Naive B cell (primary cell): Measurements from ENCODE around the gene HNMT. TPM values are rescaled to one million over a fixed set of nuclear protein-coding genes. Genes with fewer than 3 reads are reported as not detected.

Experiments
- ATAC-seq, 2 donors: fragments of 150-1000 bp; cut with Tn5 transposase; 2 replicates each; pipeline ENCODE4 v1.10.0; 2021; ENCODE audit warnings: low read depth in 2 of 2, mild to moderate bottlenecking in 2 of 2, moderate library complexity in 2 of 2
- DNase-seq: peaks from one replicate; pipeline ENCODE4 v3.0.0; 2022
- H3K27ac Mint-ChIP-seq, 6 donors: one replicate each; pipeline ENCODE4 v1.8.0; 2020 to 2022; ENCODE audit warnings: mild to moderate bottlenecking in 6 of 6, mixed read lengths in 6 of 6, moderate library complexity in 5 of 6, inconsistent platforms in 2 of 6
- H3K27me3 Mint-ChIP-seq, 3 donors: one replicate each; pipeline ENCODE4 v1.8.0; 2021 to 2022; ENCODE audit warnings: mixed read lengths in 3 of 3, mild to moderate bottlenecking in 1 of 3
- H3K36me3 Mint-ChIP-seq, 2 donors: one replicate each; pipeline ENCODE4 v1.8.0; 2020 to 2022; ENCODE audit warnings: mixed read lengths in 2 of 2, inconsistent platforms in 1 of 2, mild to moderate bottlenecking in 1 of 2
- H3K4me1 Mint-ChIP-seq, 3 donors: one replicate each; pipeline ENCODE4 v1.8.0; 2020 to 2022; ENCODE audit warnings: mixed read lengths in 3 of 3, inconsistent platforms in 1 of 3, mild to moderate bottlenecking in 1 of 3, moderate library complexity in 1 of 3
- H3K4me3 Mint-ChIP-seq, 8 donors: one replicate each; pipeline ENCODE4 v1.8.0; 2020 to 2022; ENCODE audit warnings: mild to moderate bottlenecking in 8 of 8, mixed read lengths in 8 of 8, moderate library complexity in 8 of 8, inconsistent platforms in 2 of 8
- H3K9me3 Mint-ChIP-seq, 7 donors: one replicate each; pipeline ENCODE4 v1.8.0; 2020 to 2022; ENCODE audit warnings: mixed read lengths in 7 of 7, mild to moderate bottlenecking in 5 of 7, inconsistent platforms in 2 of 7, moderate library complexity in 1 of 7
- polyA plus RNA-seq, 6 donors: library from polyadenylated mRNA; unstranded; fragments of 300-500 nt; fragmentation: Illumina TruSeq; gene quantifications; one replicate each; pipeline ENCODE4 v1.2.3, GENCODE V29; 2021; ENCODE audit warnings: low read depth in 6 of 6

HNMT gene
- polyA plus RNA-seq, 6 donors from 2014 or later: 0.17 to 0.97 TPM; not detected in 4

GRCh38 chr2:138013639-138014038, 49.4 kb downstream of the HNMT start:
- Mint-ChIP-seq H3K4me3 (no peak overlapping the region), H3K36me3 (no peaks in the 10 kb centered on the region), H3K27ac (no peak overlapping the region), H3K9me3 (no peaks in the 10 kb centered on the region), H3K4me1 (no peaks in the 10 kb centered on the region), H3K27me3 (no peaks in the 10 kb centered on the region)
- DNase-seq (no peak), ATAC-seq (no peak)

GRCh38 chr2:138015494-138015893, 51.2 kb downstream of the HNMT start:
- DNase-seq: no peak
- Mint-ChIP-seq H3K27ac (no peak overlapping the region), H3K27me3 (no peaks in the 10 kb centered on the region), H3K4me1 (no peaks in the 10 kb centered on the region), H3K36me3 (no peaks in the 10 kb centered on the region), H3K4me3 (no peak overlapping the region), H3K9me3 (no peaks in the 10 kb centered on the region)
- no peak for ATAC-seq

- DNase-seq (no peak), ATAC-seq (no peak)
- Mint-ChIP-seq H3K4me3 (no peak overlapping the region), H3K9me3 (no peaks in the 10 kb centered on the region), H3K27ac (no peak overlapping the region), H3K27me3 (no peaks in the 10 kb centered on the region), H3K4me1 (no peaks in the 10 kb centered on the region), H3K36me3 (no peaks in the 10 kb centered on the region)
Observed at GRCh38 chr2:138016351-138017087, 52.2 kb downstream of the HNMT start.

- Mint-ChIP-seq H3K27ac (no peak overlapping the region), H3K36me3 (no peaks in the 10 kb centered on the region), H3K27me3 (no peaks in the 10 kb centered on the region), H3K4me1 (no peaks in the 10 kb centered on the region), H3K9me3 (no peaks in the 10 kb centered on the region), H3K4me3 (no peak overlapping the region)
- no peak for DNase-seq
- no peak for ATAC-seq
Observed at GRCh38 chr2:138017824-138018223, 53.6 kb downstream of the HNMT start.

- Mint-ChIP-seq H3K36me3 (no peaks in the 10 kb centered on the region), H3K27ac (no peak overlapping the region), H3K4me1 (no peaks in the 10 kb centered on the region), H3K4me3 (no peak overlapping the region), H3K9me3 (no peaks in the 10 kb centered on the region), H3K27me3 (no peaks in the 10 kb centered on the region)
- DNase-seq (no peak), ATAC-seq (no peak)
Observed at GRCh38 chr2:138018866-138019688, 54.8 kb downstream of the HNMT start.

- Mint-ChIP-seq H3K27ac (no peak overlapping the region), H3K27me3 (no peaks in the 10 kb centered on the region), H3K36me3 (no peaks in the 10 kb centered on the region), H3K9me3 (no peaks in the 10 kb centered on the region), H3K4me1 (no peaks in the 10 kb centered on the region), H3K4me3 (no peak overlapping the region)
- ATAC-seq (no peak), DNase-seq (no peak)
Observed at GRCh38 chr2:138020432-138020831, 56.2 kb downstream of the HNMT start.

GRCh38 chr2:138021154-138021553, 56.9 kb downstream of the HNMT start:
- ATAC-seq: no peak
- Mint-ChIP-seq H3K4me3 (no peak overlapping the region), H3K27ac (no peak overlapping the region), H3K4me1 (no peaks in the 10 kb centered on the region), H3K9me3 (no peaks in the 10 kb centered on the region), H3K36me3 (no peaks in the 10 kb centered on the region), H3K27me3 (no peaks in the 10 kb centered on the region)
- no peak for DNase-seq

GRCh38 chr2:138023298-138023697, 59.0 kb downstream of the HNMT start:
- Mint-ChIP-seq H3K4me3 (no peak overlapping the region), H3K9me3 (no peaks in the 10 kb centered on the region), H3K27ac (no peak overlapping the region), H3K27me3 (no peaks in the 10 kb centered on the region), H3K4me1 (no peaks in the 10 kb centered on the region), H3K36me3 (no peaks in the 10 kb centered on the region)
- DNase-seq (no peak), ATAC-seq (no peak)

GRCh38 chr2:138023976-138024375, 59.7 kb downstream of the HNMT start:
- Mint-ChIP-seq H3K4me1 (no peaks in the 10 kb centered on the region), H3K9me3 (no peaks in the 10 kb centered on the region), H3K4me3 (no peak overlapping the region), H3K27me3 (no peaks in the 10 kb centered on the region), H3K36me3 (no peaks in the 10 kb centered on the region), H3K27ac (no peak overlapping the region)
- DNase-seq: no peak
- no peak for ATAC-seq

GRCh38 chr2:138026111-138027020, 62.1 kb downstream of the HNMT start:
- no peaks in the 10 kb centered on the region for H3K9me3 Mint-ChIP-seq
- ATAC-seq (no peak), DNase-seq (no peak)
- H3K4me3 Mint-ChIP-seq: no peak overlapping the region
- H3K27ac Mint-ChIP-seq: no peak overlapping the region
- no peaks in the 10 kb centered on the region for H3K27me3 Mint-ChIP-seq
- no peaks in the 10 kb centered on the region for H3K36me3 Mint-ChIP-seq
- H3K4me1 Mint-ChIP-seq: no peaks in the 10 kb centered on the region

GRCh38 chr2:138028538-138028937, 64.3 kb downstream of the HNMT start:
- Mint-ChIP-seq H3K36me3 (no peaks in the 10 kb centered on the region), H3K27me3 (no peaks in the 10 kb centered on the region), H3K4me3 (no peak overlapping the region), H3K9me3 (peaks cover 0 to 4% (median 0%) of the 10 kb centered on the region in 7 donors), H3K27ac (no peak overlapping the region), H3K4me1 (no peaks in the 10 kb centered on the region)
- no peak for DNase-seq
- ATAC-seq: no peak

GRCh38 chr2:138029276-138029675, 65.0 kb downstream of the HNMT start:
- Mint-ChIP-seq H3K36me3 (no peaks in the 10 kb centered on the region), H3K27me3 (no peaks in the 10 kb centered on the region), H3K4me1 (no peaks in the 10 kb centered on the region), H3K27ac (no peak overlapping the region), H3K4me3 (no peak overlapping the region), H3K9me3 (peaks cover 0 to 4% (median 0%) of the 10 kb centered on the region in 7 donors)
- no peak for ATAC-seq
- no peak for DNase-seq

GRCh38 chr2:138030459-138030858, 66.2 kb downstream of the HNMT start:
- ATAC-seq (no peak), DNase-seq (no peak)
- Mint-ChIP-seq H3K36me3 (no peaks in the 10 kb centered on the region), H3K27me3 (no peaks in the 10 kb centered on the region), H3K9me3 (peaks cover 0 to 4% (median 0%) of the 10 kb centered on the region in 7 donors), H3K27ac (no peak overlapping the region), H3K4me1 (no peaks in the 10 kb centered on the region), H3K4me3 (no peak overlapping the region)
